C4-2B (cell line): Measurements from ENCODE around the gene POF1B.

Experiments used
- ZFX ChIP-seq: fragments of 450-650 bp; IDR thresholded peaks from 2 replicates; pipeline ENCODE4 v1.6.1; 2017
- TF ChIP-seq, protein P1 (sequence below): fragments of 450-650 bp; conservative IDR thresholded peaks from 2 replicates; pipeline ENCODE4 v1.5.1; 2017; ENCODE audit warnings: mild to moderate bottlenecking

DNA sequence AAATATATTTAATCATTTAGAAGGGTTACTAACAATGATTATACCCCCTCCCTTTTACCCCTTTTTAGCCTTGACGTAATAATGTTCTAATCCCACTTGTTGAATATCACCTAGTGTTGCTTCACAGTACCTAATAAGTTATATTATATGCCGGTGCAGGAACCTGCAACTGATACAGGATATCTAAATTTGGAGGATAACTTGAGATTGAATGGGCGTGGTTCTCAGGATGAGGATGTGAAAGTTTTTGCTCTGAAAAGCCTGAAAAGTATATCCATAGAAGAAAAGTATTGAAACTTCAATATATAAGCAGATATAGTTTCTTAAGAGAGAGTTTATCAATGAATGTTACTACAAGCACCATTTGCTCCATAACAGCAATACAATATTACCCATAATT is 75.9 kb downstream of the POF1B start:
- TF ChIP-seq, protein P1, sequence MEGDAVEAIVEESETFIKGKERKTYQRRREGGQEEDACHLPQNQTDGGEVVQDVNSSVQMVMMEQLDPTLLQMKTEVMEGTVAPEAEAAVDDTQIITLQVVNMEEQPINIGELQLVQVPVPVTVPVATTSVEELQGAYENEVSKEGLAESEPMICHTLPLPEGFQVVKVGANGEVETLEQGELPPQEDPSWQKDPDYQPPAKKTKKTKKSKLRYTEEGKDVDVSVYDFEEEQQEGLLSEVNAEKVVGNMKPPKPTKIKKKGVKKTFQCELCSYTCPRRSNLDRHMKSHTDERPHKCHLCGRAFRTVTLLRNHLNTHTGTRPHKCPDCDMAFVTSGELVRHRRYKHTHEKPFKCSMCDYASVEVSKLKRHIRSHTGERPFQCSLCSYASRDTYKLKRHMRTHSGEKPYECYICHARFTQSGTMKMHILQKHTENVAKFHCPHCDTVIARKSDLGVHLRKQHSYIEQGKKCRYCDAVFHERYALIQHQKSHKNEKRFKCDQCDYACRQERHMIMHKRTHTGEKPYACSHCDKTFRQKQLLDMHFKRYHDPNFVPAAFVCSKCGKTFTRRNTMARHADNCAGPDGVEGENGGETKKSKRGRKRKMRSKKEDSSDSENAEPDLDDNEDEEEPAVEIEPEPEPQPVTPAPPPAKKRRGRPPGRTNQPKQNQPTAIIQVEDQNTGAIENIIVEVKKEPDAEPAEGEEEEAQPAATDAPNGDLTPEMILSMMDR, result no peak
- no peak for TF ChIP-seq ZFX
